Transverse colon (tissue), 3 donors: Measurements from ENCODE around the gene DNMT3L.
"Not testable (repeated sequence)": the region's sequence is repeated elsewhere in the genome, so short reads cannot be mapped to it uniquely, and the experiment has no call there.

ENCODE experiments used
- EP300 ChIP-seq: sonication (generic); formaldehyde crosslinking; IDR thresholded peaks from one replicate; pipeline ENCODE4 v1.6.1; 2017; ENCODE audit warnings: antibody characterized with exemption, low read depth
- POLR2A ChIP-seq: fragments of 450-650 bp; IDR thresholded peaks from one replicate; pipeline ENCODE4 v1.6.1; 2016; ENCODE audit warnings: antibody characterized with exemption, mild to moderate bottlenecking, moderate library complexity
- TF ChIP-seq, protein P1 (sequence below), 5 experiments: fragments of 200-600 bp in 3 of 5; fragments of 450-650 bp in 2 of 5; sonication (generic) in 3 of 5; IDR thresholded peaks; 1 replicate in 2 of 5; 2 replicates in 3 of 5; pipeline ENCODE4 v1.5.1; 2016 to 2017; ENCODE audit warnings: antibody characterized with exemption in 5 of 5, inconsistent platforms in 3 of 5, mild to moderate bottlenecking in 2 of 5, moderate library complexity in 1 of 5

GRCh38 chr21:44220674-44221073 is 41.0 kb downstream of the DNMT3L start:
- TF ChIP-seq, protein P1, sequence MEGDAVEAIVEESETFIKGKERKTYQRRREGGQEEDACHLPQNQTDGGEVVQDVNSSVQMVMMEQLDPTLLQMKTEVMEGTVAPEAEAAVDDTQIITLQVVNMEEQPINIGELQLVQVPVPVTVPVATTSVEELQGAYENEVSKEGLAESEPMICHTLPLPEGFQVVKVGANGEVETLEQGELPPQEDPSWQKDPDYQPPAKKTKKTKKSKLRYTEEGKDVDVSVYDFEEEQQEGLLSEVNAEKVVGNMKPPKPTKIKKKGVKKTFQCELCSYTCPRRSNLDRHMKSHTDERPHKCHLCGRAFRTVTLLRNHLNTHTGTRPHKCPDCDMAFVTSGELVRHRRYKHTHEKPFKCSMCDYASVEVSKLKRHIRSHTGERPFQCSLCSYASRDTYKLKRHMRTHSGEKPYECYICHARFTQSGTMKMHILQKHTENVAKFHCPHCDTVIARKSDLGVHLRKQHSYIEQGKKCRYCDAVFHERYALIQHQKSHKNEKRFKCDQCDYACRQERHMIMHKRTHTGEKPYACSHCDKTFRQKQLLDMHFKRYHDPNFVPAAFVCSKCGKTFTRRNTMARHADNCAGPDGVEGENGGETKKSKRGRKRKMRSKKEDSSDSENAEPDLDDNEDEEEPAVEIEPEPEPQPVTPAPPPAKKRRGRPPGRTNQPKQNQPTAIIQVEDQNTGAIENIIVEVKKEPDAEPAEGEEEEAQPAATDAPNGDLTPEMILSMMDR (IDR thresholded peaks at IDR 0.05), result not testable (repeated sequence)
- not testable (repeated sequence) for TF ChIP-seq POLR2A, EP300
